ENCODE data around the gene MARS2. TPM values are rescaled to one million over a fixed set of nuclear protein-coding genes. Genes with fewer than 3 reads are reported as not detected.
A peak's percentile ranks its signal among the peaks of the same experiment; 100 is the strongest.

The MARS2 gene
- 23.2 and 32.7 TPM in 2 replicates for total RNA-seq (2014; rRNA removed; shearing (Covaris generic))
- 21.3 and 21.8 TPM in 2 replicates for total RNA-seq (2022)
- Bru-seq, nascent RNA: percentile 85 among the genes with signal in this experiment
- BruChase-seq, experiment 1, labeled RNA remaining after a 6-hour chase: percentile 81 among the genes with signal in this experiment
- percentile 98 among the genes with signal in this experiment for BruChase-seq, experiment 2, labeled RNA remaining after a 2-hour chase
- long read RNA-seq, transcript MARS2-201 (1 exons, 3,019 nt): major isoform, 17 of 17 reads
- long read RNA-seq, partial matches to known transcripts: 0 of 17 reads
- long read RNA-seq, other reads (novel, unspliced or antisense): 0 of 17 reads

- peak within 1 kb of the TSS; percentile 47 for H3K27ac ChIP-seq (ENCODE audit: low read depth, low read length, poor library complexity, severe bottlenecking)
- peak within 1 kb of the TSS; percentile 90 for H3K4me3 ChIP-seq (ENCODE audit: low read depth, low read length, poor library complexity, severe bottlenecking)
- H3K9me3 ChIP-seq (ENCODE audit: low read length): no peaks in the 10 kb centered on the region
- TF ChIP-seq CTCF (conservative IDR thresholded peaks at IDR 0.05; ENCODE audit: low read length): no peak
- no peak for TF ChIP-seq EZH2phosphoT487 (IDR thresholded peaks at IDR 0.05; ENCODE audit: borderline replicate concordance, low read depth, low read length)
- intact Hi-C loops (cut with micrococcal nuclease; ENCODE audit: unreplicated experiment): loop anchor here (2.0 to 10.0 kb wide), 5 partner anchors 189 to 1061 kb away; partner anchors contain the start of genes COQ10B and MOB4
- peaks cover 48% of the 10 kb centered on the region for H3K79me2 ChIP-seq (ENCODE audit: insufficient read depth, low read depth, low read length)
- peaks cover 29% of the 10 kb centered on the region for H3K36me3 ChIP-seq (ENCODE audit: insufficient read depth, low read length)
- H3K4me1 ChIP-seq (ENCODE audit: insufficient read depth, low read length, poor library complexity, severe bottlenecking): peaks cover 26% of the 10 kb centered on the region
- peak; percentile 95 for DNase-seq (ENCODE audit: low spot score)
- CTCF ChIA-PET (ENCODE audit: unreplicated experiment): interaction anchor here (0.7 to 1.0 kb wide), 2 partner anchors 12 to 322 kb away, joined by 3 to 4 read pairs; no protein-coding TSS in a partner anchor
- peak within 1 kb of the TSS; percentile 94 for H2AFZ ChIP-seq (ENCODE audit: low read length)
- H3K4me2 ChIP-seq (ENCODE audit: low read length): peak within 1 kb of the TSS; percentile 94
- no peaks in the 10 kb centered on the region for H3K9me2 ChIP-seq (ENCODE audit: insufficient read depth, low read length)
- no TSS peak for BruUV-seq (replicated peaks)
- H4K20me1 ChIP-seq (ENCODE audit: insufficient read depth, low read length): peaks cover 33% of the 10 kb centered on the region
- POLR2A ChIA-PET: interaction anchor here (0.6 to 2.8 kb wide), 7 partner anchors 10 to 1429 kb away, joined by 3 to 23 read pairs (median 3); partner anchors contain the start of gene SF3B1
These were observed at the start of gene MARS2 for GRCh38 chr2:197705121-197705911. MARS2 (plus strand) TSS chr2:197705369; CDS start chr2:197705406, 37 bp downstream.

- Histone ChIP-seq H2AFZ (ENCODE audit: low read length) (no peak overlapping the region), H3K9me3 (ENCODE audit: low read length) (0 out of 2 replicates have a peak, but pooled peaks cover 4% of the 10 kb centered on the region), H3K36me3 (ENCODE audit: insufficient read depth, low read length) (no peaks in the 10 kb centered on the region), H3K9me2 (ENCODE audit: insufficient read depth, low read length) (no peaks in the 10 kb centered on the region; the same call in 1 of the 2 replicates), H3K4me2 (ENCODE audit: low read length) (no peak overlapping the region), H3K4me1 (ENCODE audit: insufficient read depth, low read length, poor library complexity, severe bottlenecking) (no peaks in the 10 kb centered on the region), H3K27ac (ENCODE audit: low read depth, low read length, poor library complexity, severe bottlenecking) (no peak overlapping the region), H4K20me1 (ENCODE audit: insufficient read depth, low read length) (no peaks in the 10 kb centered on the region), H3K79me2 (ENCODE audit: insufficient read depth, low read depth, low read length) (no peaks in the 10 kb centered on the region), H3K4me3 (ENCODE audit: low read depth, low read length, poor library complexity, severe bottlenecking) (no peak overlapping the region)
- TF ChIP-seq CTCF (conservative IDR thresholded peaks at IDR 0.05; ENCODE audit: low read length) (no peak), EZH2phosphoT487 (IDR thresholded peaks at IDR 0.05; ENCODE audit: borderline replicate concordance, low read depth, low read length) (no peak)
- ChIA-PET POLR2A (interaction anchor here (0.7 kb wide), 1 partner anchor 22 kb away, joined by 3 read pairs; no protein-coding TSS in a partner anchor), CTCF (ENCODE audit: unreplicated experiment) (no interaction called here)
- DNase-seq (ENCODE audit: low spot score): no peak
- intact Hi-C loops (cut with micrococcal nuclease; ENCODE audit: unreplicated experiment): no loop called here
- no TSS peak for BruUV-seq (replicated peaks)
These were observed 47.6 kb upstream of the MARS2 start for GRCh38 chr2:197657562-197657961.
